22Rv1 (cell line): ENCODE results near the gene TRIM63.

Experiments used
- CTCF ChIP-seq: fragments of 450-650 bp; IDR thresholded peaks from 2 replicates; pipeline ENCODE4 v1.5.1; 2017; ENCODE audit warnings: mild to moderate bottlenecking
- ZFX ChIP-seq: fragments of 450-650 bp; IDR thresholded peaks from 2 replicates; pipeline ENCODE4 v1.6.1; 2017; ENCODE audit warnings: antibody characterized with exemption, borderline replicate concordance

- TF ChIP-seq CTCF = peak; percentile 35; the same call in 1 of the 2 replicates
- TF ChIP-seq ZFX = no peak
Measured at GRCh38 chr1:26029864-26030481, 37.5 kb downstream of the TRIM63 start.
